K562 (cell line): ENCODE results near the gene ORAI3. TPM values are rescaled to one million over a fixed set of nuclear protein-coding genes. Genes with fewer than 3 reads are reported as not detected.

Source experiments
- BCL6 ChIP-seq: fragments of 250-450 bp; sonication (Bioruptor Pico); IDR thresholded peaks from 2 replicates; pipeline ENCODE4 v1.4.0; 2020
- BRCA1 ChIP-seq, 2 experiments: fragments of 450-650 bp in 1 of 2; sonication (generic) in 1 of 2; formaldehyde crosslinking in 1 of 2; IDR thresholded peaks; 2 replicates each; pipeline versions ENCODE4 v1.5.0 to v1.6.1; 2017 to 2020; ENCODE audit warnings: mild to moderate bottlenecking in 1 of 2, missing genetic modification reagents in 1 of 2
- CCAR2 ChIP-seq: fragments of 200-400 bp; formaldehyde crosslinking; IDR thresholded peaks from 2 replicates; pipeline ENCODE4 v1.6.1; 2017; ENCODE audit warnings: mild to moderate bottlenecking, low read depth, low read length
- CCNT2 ChIP-seq: IDR thresholded peaks from 2 replicates; pipeline ENCODE4 v1.6.1; 2011; ENCODE audit warnings: borderline replicate concordance, low read depth, mild to moderate bottlenecking, moderate library complexity, mixed read lengths, low read length; ENCODE audit not compliant: insufficient read length; ENCODE audit errors: extremely low read depth
- CHD1 ChIP-seq: fragments of 200-600 bp; sonication (generic); IDR thresholded peaks from one replicate; pipeline ENCODE4 v1.6.1; 2012; ENCODE audit warnings: mild to moderate bottlenecking, moderate library complexity, low read length, inconsistent platforms
- DDX20 ChIP-seq: fragments of 450-650 bp; IDR thresholded peaks from 2 replicates; pipeline ENCODE4 v1.6.1; 2016; ENCODE audit warnings: missing genetic modification characterization, low read depth, mild to moderate bottlenecking, missing compliant biosample characterization, moderate library complexity
- FOXK2 ChIP-seq, 2 experiments: fragments of 450-650 bp; IDR thresholded peaks in 1 of 2; conservative IDR thresholded peaks in 1 of 2; 2 replicates each; pipeline ENCODE4 v1.6.1; 2016; ENCODE audit warnings: low read depth in 2 of 2, mild to moderate bottlenecking in 1 of 2
- HEY1 ChIP-seq: fragments of 250-450 bp; sonication (Bioruptor Pico); IDR thresholded peaks from 2 replicates; pipeline ENCODE4 v1.5.0; 2020; ENCODE audit warnings: mild to moderate bottlenecking, moderate library complexity, borderline replicate concordance
- JUNB ChIP-seq: fragments of 450-650 bp; formaldehyde crosslinking; conservative IDR thresholded peaks from 2 replicates; pipeline ENCODE4 v1.4.0; 2020; ENCODE audit warnings: mild to moderate bottlenecking
- KDM2B ChIP-seq: fragments of 250-450 bp; sonication (Bioruptor Pico); IDR thresholded peaks from 2 replicates; pipeline ENCODE4 v1.8.0; 2021; ENCODE audit warnings: mild to moderate bottlenecking, moderate library complexity
- MAZ ChIP-seq, 2 experiments: fragments of 450-650 bp in 1 of 2; sonication (generic) in 1 of 2; formaldehyde crosslinking; IDR thresholded peaks in 1 of 2; conservative IDR thresholded peaks in 1 of 2; 2 replicates each; pipeline versions ENCODE4 v1.4.0 to v1.5.0; 2020; ENCODE audit warnings: mild to moderate bottlenecking in 1 of 2, missing genetic modification reagents in 1 of 2
- MCM7 ChIP-seq, 2 experiments: fragments of 450-650 bp; IDR thresholded peaks; 2 replicates each; pipeline ENCODE4 v1.6.1; 2016 to 2018
- NFIX ChIP-seq: fragments of 250-450 bp; sonication (Bioruptor Pico); IDR thresholded peaks from 2 replicates; pipeline ENCODE4 v1.4.0; 2020; ENCODE audit warnings: low read depth, mild to moderate bottlenecking, moderate library complexity
- RBM39 ChIP-seq: fragments of 200-400 bp; formaldehyde crosslinking; optimal IDR thresholded peaks from 2 replicates; pipeline ENCODE3; 2018; ENCODE audit warnings: low read depth, low read length
- SIN3B ChIP-seq: fragments of 450-650 bp; IDR thresholded peaks from 2 replicates; pipeline ENCODE4 v1.6.1; 2017; ENCODE audit warnings: low read depth, mild to moderate bottlenecking, moderate library complexity
- TCF7 ChIP-seq: sonication (generic); IDR thresholded peaks from 2 replicates; pipeline ENCODE4 v1.6.1; 2016; ENCODE audit warnings: antibody characterized with exemption, borderline replicate concordance
- ZC3H4 ChIP-seq: sonication (generic); formaldehyde crosslinking; IDR thresholded peaks from 2 replicates; pipeline ENCODE4 v1.9.0; 2021; ENCODE audit warnings: missing genetic modification reagents, borderline replicate concordance
- ZFP1 ChIP-seq: fragments of 450-650 bp; formaldehyde crosslinking; IDR thresholded peaks from 2 replicates; pipeline ENCODE4 v1.4.0; 2020; ENCODE audit warnings: mild to moderate bottlenecking, mixed read lengths
- polyA plus RNA-seq, 8 experiments: library from polyadenylated mRNA; depleted of rRNA in 4 of 8; stranded (reverse) in 5 of 8; unstranded in 3 of 8; fragments of >200 nt; fragmentation: Nextera tagmentation in 2 of 8; fragmentation: Illumina TruSeq in 1 of 8; extraction: Ambion mirVana in 2 of 8; extraction: Trizol in 1 of 8; gene quantifications; 2 replicates each; pipeline versions ENCODE4 v1.2.1 to v1.2.3, GENCODE V29; 2011 to 2014; ENCODE audit warnings: inconsistent platforms in 1 of 8, missing spikeins in 1 of 8
- total RNA-seq, 7 experiments: library from RNA; depleted of rRNA in 6 of 7; stranded (reverse); fragments of >200 nt in 6 of 7; fragmentation: Illumina TruSeq in 2 of 7; extraction: Trizol in 2 of 7; gene quantifications; 2 replicates each; pipeline versions ENCODE4 v1.2.1 to v1.2.3, GENCODE V29; 2011 to 2021; ENCODE audit warnings: low replicate concordance in 1 of 7
- TF ChIP-seq, protein P1 (sequence below): fragments of 250-450 bp; sonication (Bioruptor Pico); IDR thresholded peaks from 2 replicates; pipeline ENCODE4 v1.5.0; 2022; ENCODE audit warnings: mild to moderate bottlenecking
- TF ChIP-seq, protein P2 (sequence below): IDR thresholded peaks from 2 replicates; pipeline ENCODE4 v1.6.1; 2016; ENCODE audit warnings: missing genetic modification characterization, missing compliant biosample characterization
- TF ChIP-seq, protein P3 (sequence below): sonication (generic); formaldehyde crosslinking; IDR thresholded peaks from 2 replicates; pipeline ENCODE4 v1.8.0; 2022; ENCODE audit warnings: mild to moderate bottlenecking, low read depth, missing genetic modification reagents
- TF ChIP-seq, protein P4 (sequence below): sonication (generic); formaldehyde crosslinking; IDR thresholded peaks from 2 replicates; pipeline ENCODE4 v1.9.0; 2022; ENCODE audit warnings: mild to moderate bottlenecking, missing genetic modification reagents

The ORAI3 gene
- total and polyA plus RNA-seq, 9 of the 15 experiments (the other 6 are each of a cell fraction or from before 2014, with no cell fraction given) = 4.9 to 23.3 (median 14.1) TPM

DNA sequence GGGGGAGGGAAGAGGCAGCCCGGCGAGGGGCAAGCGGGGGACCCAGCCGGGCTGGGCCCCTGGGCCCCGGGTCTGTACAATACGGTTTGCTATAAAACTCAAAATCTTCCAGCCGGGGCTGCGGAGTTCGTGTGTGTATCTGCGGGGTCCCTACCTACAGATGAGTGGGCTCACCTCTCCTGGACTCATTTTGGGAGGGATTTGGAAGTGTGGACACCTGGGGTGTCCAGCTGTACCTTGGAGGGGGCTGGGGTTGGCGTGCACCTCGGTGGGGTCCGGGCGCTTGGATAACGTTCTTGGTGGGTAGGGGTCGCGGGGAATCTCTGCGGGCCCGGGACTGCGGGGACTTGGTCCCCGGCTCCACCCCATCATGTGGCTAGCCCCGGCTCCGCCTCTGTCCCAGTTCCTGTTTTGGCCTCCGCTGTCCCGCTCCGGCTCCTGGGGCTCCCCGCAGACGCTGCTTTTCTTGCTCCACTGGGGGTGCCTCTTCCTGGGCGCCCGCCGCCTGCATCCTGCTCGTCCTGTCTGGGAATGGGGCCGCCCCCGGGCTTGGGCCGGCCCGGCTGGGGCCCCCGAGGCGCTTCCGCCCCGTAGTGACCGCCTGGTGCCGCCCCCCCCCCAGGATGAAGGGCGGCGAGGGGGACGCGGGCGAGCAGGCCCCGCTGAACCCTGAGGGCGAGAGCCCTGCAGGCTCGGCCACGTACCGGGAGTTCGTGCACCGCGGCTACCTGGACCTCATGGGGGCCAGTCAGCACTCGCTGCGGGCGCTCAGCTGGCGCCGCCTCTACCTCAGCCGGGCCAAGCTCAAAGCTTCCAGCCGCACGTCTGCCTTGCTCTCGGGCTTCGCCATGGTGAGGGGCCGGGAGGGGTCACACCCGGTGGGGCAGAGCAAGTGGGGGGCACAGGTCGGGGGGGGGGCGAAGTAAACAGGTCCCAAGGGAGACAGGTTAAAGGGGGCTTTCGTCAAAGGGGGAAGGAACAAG is at the start of gene ORAI3 (continued):
- TF ChIP-seq KDM2B (CRISPR knock-in tag) (peak; percentile 41; the same call in 1 of the 2 replicates), MAZ (CRISPR knock-in tag; conservative IDR thresholded peaks at IDR 0.05 in 1 of 2, IDR thresholded peaks at IDR 0.05 in 1 of 2) (peak; percentile 53 to 59; a peak in 3 of 4 replicates), CCAR2 (no peak), SIN3B (no peak), HEY1 (CRISPR knock-in tag) (no peak), MCM7 (IDR thresholded peaks at IDR 0.05) (no peak), NFIX (CRISPR knock-in tag) (no peak), BRCA1 (IDR thresholded peaks at IDR 0.05) (no peak), BRCA1 (CRISPR knock-in tag; IDR thresholded peaks at IDR 0.05) (no peak), JUNB (CRISPR knock-in tag) (no peak), CHD1 (peak; percentile 15), DDX20 (tag) (no peak), ZFP1 (CRISPR knock-in tag) (no peak), RBM39 (no peak), ZC3H4 (no peak), BCL6 (CRISPR knock-in tag) (no peak), CCNT2 (peak; percentile 71), TCF7 (no peak), FOXK2 (conservative IDR thresholded peaks at IDR 0.05 in 1 of 2, IDR thresholded peaks at IDR 0.05 in 1 of 2; ENCODE audit: low read depth in 2 of 2) (no peak)
- TF ChIP-seq, protein P1, sequence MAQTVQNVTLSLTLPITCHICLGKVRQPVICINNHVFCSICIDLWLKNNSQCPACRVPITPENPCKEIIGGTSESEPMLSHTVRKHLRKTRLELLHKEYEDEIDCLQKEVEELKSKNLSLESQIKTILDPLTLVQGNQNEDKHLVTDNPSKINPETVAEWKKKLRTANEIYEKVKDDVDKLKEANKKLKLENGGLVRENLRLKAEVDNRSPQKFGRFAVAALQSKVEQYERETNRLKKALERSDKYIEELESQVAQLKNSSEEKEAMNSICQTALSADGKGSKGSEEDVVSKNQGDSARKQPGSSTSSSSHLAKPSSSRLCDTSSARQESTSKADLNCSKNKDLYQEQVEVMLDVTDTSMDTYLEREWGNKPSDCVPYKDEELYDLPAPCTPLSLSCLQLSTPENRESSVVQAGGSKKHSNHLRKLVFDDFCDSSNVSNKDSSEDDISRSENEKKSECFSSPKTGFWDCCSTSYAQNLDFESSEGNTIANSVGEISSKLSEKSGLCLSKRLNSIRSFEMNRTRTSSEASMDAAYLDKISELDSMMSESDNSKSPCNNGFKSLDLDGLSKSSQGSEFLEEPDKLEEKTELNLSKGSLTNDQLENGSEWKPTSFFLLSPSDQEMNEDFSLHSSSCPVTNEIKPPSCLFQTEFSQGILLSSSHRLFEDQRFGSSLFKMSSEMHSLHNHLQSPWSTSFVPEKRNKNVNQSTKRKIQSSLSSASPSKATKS = no peak
- TF ChIP-seq, protein P2, sequence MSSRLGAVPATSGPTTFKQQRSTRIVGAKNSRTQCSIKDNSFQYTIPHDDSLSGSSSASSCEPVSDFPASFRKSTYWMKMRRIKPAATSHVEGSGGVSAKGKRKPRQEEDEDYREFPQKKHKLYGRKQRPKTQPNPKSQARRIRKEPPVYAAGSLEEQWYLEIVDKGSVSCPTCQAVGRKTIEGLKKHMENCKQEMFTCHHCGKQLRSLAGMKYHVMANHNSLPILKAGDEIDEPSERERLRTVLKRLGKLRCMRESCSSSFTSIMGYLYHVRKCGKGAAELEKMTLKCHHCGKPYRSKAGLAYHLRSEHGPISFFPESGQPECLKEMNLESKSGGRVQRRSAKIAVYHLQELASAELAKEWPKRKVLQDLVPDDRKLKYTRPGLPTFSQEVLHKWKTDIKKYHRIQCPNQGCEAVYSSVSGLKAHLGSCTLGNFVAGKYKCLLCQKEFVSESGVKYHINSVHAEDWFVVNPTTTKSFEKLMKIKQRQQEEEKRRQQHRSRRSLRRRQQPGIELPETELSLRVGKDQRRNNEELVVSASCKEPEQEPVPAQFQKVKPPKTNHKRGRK (tag) = no peak
- TF ChIP-seq, protein P3, sequence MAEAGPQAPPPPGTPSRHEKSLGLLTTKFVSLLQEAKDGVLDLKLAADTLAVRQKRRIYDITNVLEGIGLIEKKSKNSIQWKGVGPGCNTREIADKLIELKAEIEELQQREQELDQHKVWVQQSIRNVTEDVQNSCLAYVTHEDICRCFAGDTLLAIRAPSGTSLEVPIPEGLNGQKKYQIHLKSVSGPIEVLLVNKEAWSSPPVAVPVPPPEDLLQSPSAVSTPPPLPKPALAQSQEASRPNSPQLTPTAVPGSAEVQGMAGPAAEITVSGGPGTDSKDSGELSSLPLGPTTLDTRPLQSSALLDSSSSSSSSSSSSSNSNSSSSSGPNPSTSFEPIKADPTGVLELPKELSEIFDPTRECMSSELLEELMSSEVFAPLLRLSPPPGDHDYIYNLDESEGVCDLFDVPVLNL = no peak
- TF ChIP-seq, protein P4, sequence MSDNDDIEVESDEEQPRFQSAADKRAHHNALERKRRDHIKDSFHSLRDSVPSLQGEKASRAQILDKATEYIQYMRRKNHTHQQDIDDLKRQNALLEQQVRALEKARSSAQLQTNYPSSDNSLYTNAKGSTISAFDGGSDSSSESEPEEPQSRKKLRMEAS (CRISPR knock-in tag) = no peak
